Midbrain (tissue), 1 donor: ENCODE data around the gene CCR1.
"Not testable (repeated sequence)": the region's sequence is repeated elsewhere in the genome, so short reads cannot be mapped to it uniquely, and the experiment has no call there.

Experiments
- DNase-seq: peaks from one replicate; lab custom pipeline; 2025; lab: John Stamatoyannopoulos, UW

Gene CCR1

DNA sequence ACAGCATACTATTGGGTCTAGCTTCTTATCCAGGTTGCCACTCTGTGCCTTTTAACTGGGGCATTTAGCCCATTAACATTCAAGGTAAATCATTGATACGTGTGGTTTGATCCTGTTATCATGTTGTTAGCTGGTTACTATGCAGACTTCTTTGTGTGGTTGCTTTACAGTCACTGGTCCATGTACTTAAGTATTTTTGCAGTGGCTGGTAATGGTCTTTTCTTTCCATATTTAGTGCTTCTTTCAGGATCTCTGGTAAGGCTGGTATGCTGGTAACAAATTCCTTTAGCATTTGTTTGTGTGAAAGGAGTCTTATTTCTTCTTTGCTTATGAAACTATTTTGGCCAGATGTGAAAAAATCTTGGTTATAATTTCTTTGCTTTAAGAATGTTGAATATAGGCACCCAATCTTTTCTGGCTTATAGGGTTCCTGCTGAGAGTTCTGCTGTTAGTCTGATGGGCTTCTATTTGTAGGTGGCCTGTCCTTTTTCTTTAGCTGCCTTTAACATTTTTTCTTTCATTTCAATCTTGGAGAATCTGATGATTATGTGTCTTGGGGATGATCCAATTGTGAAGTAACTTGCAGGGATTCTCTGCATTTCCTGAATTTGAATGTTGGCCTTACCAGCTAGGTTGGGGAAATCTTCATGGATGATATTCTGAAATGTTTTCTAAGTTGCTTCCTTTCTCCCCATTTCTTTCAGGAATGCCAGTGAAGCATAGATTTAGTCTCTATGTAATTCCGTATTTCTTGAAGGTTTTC lies 39.3 kb downstream of the CCR1 start:
- DNase-seq, result no peak

DNA sequence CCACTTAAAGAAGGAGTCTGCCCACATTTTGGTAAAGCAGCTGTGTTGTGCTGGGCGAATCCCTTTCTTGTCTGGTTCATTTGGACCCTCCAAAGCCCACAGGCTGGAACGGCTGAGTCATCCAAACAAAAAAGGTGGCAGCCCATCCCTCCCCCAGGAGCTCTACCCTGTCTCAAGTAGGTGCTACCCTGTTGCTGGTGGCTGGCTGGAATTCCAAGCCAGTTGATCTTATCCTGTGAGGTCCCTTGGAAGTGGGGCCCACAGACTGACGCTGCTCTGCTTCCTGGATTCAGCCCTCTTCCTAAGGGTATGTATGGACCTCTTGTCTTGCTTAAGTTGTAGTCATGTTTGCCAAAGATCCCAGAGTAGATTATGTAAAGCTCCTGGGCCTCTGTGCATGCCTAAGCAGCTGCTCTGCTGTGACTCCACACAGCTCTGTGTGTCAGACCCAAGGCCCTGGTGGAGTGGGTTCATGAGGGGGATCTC lies 44.5 kb downstream of the CCR1 start:
- no peak for DNase-seq

DNA sequence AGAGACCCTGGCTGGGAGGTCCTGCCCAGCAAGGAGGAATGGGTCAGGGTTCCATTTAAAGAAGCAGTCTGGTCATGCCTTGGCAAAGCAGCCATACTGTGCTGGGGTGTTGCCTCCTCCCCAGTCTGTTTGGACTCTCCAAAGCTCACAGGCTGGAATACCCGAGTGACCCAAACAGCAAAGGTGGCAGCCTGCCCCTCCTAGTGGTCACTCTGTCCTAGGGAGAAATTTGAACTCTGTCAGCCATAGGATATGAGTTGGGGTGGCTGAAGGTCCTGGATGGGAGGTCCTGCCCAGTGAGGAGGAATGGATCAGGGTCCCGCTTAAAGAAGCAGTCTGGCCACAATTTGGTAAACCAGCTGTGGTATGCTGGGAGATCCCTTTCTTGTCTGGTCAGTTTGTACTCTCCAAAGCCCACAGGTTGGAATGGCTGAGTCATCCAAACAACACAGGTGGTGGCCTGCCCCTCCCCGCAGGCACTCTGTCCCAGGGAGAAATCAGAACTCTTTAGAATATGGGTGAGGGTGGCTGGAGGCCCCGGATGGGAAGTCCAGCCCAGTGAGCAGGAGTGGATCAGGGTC lies 45.0 kb downstream of the CCR1 start:
- DNase-seq, result no peak

DNA sequence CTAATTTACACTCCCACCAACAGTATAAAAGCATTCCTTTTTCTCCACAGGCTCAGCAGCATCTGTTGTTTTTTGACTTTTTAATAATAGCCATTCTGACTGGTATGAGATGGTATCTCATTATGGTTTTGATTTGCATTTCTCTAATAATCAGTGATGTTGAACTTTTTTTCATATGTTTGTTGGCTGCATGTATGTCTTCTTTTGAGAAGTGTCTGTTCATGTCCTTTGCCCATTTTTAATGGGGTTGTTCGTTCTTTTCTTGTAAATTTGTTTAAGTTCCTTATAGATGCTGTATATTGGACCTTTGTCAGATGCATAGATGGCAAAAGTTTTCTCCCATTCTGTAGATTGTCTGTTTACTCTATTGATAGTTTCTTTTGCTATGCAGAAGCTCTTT lies 50.4 kb downstream of the CCR1 start:
- not testable (repeated sequence) for DNase-seq

DNA sequence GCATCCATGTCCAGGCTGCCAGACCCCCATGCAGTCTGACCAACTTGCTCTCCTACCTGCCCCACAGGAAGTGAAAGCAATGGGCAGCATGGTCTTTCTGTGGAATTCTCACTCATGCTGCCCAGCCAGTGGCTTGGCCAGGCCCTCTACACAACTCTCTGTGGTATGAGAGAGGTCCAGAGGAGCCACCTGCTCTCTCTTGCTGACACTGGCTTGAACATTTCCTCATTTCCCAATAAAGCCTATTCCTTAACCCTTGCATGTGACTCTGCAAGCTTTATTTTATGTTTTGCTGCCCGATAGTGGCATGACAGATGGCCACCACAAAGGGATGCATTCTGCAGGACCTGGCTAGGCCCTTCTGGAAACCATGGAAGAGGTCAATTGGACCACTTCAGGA lies 53.8 kb downstream of the CCR1 start:
- no peak for DNase-seq
